ENCODE results near the gene RTN4.
"Not testable (repeated sequence)": the region's sequence is repeated elsewhere in the genome, so short reads cannot be mapped to it uniquely, and the experiment has no call there.

DNA sequence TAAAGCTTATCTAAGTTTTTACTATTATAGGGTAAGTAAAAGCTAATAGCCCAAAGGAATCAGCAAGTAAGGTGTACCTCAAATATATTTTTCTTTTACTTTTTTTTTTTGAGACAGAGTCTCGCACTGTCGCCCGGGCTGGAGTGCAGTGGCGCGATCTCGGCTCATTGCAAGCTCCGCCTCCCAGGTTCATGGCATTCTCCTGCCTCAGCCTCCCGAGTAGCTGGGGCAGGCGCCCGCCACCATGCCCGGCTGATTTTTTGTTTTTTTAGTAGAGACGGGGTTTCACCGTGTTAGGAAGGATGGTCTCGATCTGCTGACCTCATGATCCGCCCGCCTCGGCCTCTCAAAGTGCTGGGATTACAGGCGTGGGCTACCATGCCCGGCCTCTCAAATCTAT is 59.6 kb downstream of the RTN4 start:
- TF ChIP-seq POLR2A, POLR2AphosphoS5 (IDR thresholded peaks at IDR 0.05): not testable (repeated sequence)
- TF ChIP-seq, protein P1, sequence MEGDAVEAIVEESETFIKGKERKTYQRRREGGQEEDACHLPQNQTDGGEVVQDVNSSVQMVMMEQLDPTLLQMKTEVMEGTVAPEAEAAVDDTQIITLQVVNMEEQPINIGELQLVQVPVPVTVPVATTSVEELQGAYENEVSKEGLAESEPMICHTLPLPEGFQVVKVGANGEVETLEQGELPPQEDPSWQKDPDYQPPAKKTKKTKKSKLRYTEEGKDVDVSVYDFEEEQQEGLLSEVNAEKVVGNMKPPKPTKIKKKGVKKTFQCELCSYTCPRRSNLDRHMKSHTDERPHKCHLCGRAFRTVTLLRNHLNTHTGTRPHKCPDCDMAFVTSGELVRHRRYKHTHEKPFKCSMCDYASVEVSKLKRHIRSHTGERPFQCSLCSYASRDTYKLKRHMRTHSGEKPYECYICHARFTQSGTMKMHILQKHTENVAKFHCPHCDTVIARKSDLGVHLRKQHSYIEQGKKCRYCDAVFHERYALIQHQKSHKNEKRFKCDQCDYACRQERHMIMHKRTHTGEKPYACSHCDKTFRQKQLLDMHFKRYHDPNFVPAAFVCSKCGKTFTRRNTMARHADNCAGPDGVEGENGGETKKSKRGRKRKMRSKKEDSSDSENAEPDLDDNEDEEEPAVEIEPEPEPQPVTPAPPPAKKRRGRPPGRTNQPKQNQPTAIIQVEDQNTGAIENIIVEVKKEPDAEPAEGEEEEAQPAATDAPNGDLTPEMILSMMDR (IDR thresholded peaks at IDR 0.05) = not testable (repeated sequence)

All from prostate gland (tissue), 2 donors.